K562 (cell line): ENCODE data around the gene MYO1H. TPM values are rescaled to one million over a fixed set of nuclear protein-coding genes. Genes with fewer than 3 reads are reported as not detected.

Source experiments
- ATAC-seq: fragments of 200-7000 bp; cut with Tn5 transposase; 3 replicates; pipeline ENCODE4 v1.9.1; 2020; ENCODE audit warnings: moderate library complexity
- BruUV-seq: library from RNA; stranded (reverse); fragments of 400-500 nt; replicated peaks from 2 replicates; lab custom pipeline; 2021; lab: Mats Ljungman, UMichigan
- CTCF ChIA-PET: fragments of 300-600 bp; formaldehyde crosslinking; extraction: SDS; loops from one replicate; lab custom pipeline; 2021; ENCODE audit warnings: low intra/inter-chr PET ratio; lab: Yijun Ruan, JAX
- POLR2A ChIA-PET: fragments of 300-600, 350-650 bp; sonication (Branson Sonifier 250); formaldehyde crosslinking; extraction: SDS; loops from one replicate; lab custom pipeline; 2021; ENCODE audit warnings: antibody characterized with exemption, inconsistent platforms; lab: Yijun Ruan, JAX
- DNase-seq, 4 experiments: peaks; one replicate each; pipeline versions ENCODE4 v3.0.0 to v3.0.0-alpha.2; 2011 to 2018; ENCODE audit warnings: low spot score in 3 of 4, mixed read lengths in 3 of 4; ENCODE audit errors: extremely low read depth in 1 of 4
- FAIRE-seq: peaks from 2 replicates; lab custom pipeline; 2011; peaks lifted over from hg19 to GRCh38; lab: Jason Lieb, UNC
- H2AFZ ChIP-seq: 2 replicates; pipeline ENCODE4 v1.6.0; 2011; ENCODE audit warnings: low read depth, low read length, control low read depth, inconsistent platforms
- H3K27ac ChIP-seq: fragments of 200-600 bp; 3 replicates; pipeline ENCODE4 v1.8.0; 2011; ENCODE audit warnings: low read depth, mild to moderate bottlenecking, control low read depth, inconsistent platforms, low read length, moderate library complexity, mixed read lengths; ENCODE audit errors: extremely low read depth
- H3K27me3 ChIP-seq, 2 experiments: fragments of 300-600 bp in 1 of 2; 2 replicates in 1 of 2; 3 replicates in 1 of 2; pipeline versions ENCODE4 v1.6.0 to v1.8.0; 2011; ENCODE audit warnings: inconsistent platforms in 2 of 2, low read length in 2 of 2, mild to moderate bottlenecking in 1 of 2, mixed read lengths in 1 of 2, moderate library complexity in 1 of 2; ENCODE audit not compliant: control insufficient read depth in 2 of 2, insufficient read depth in 2 of 2
- H3K36me3 ChIP-seq: fragments of 300-600 bp; 3 replicates; pipeline ENCODE4 v1.8.0; 2011; ENCODE audit warnings: mild to moderate bottlenecking, low read length, inconsistent platforms; ENCODE audit not compliant: control insufficient read depth, insufficient read depth
- H3K4me1 ChIP-seq, 2 experiments: fragments of 200-600 bp in 1 of 2; replicated peaks in 1 of 2; 2 replicates in 1 of 2; 3 replicates in 1 of 2; pipeline versions ENCODE4 v1.5.1 to v1.8.0; 2011; ENCODE audit warnings: inconsistent platforms in 2 of 2, low read length in 2 of 2, mild to moderate bottlenecking in 1 of 2, mixed read lengths in 1 of 2, moderate library complexity in 1 of 2; ENCODE audit not compliant: control insufficient read depth in 2 of 2, insufficient read depth in 2 of 2
- H3K4me2 ChIP-seq: 2 replicates; pipeline ENCODE4 v1.6.1; 2011; ENCODE audit warnings: low read length, control low read depth, inconsistent platforms, mixed read lengths; ENCODE audit not compliant: insufficient read depth
- H3K4me3 ChIP-seq: fragments of 200-600 bp; sonication (generic), shearing (Covaris generic); 2 replicates; pipeline ENCODE4 v1.5.1; 2016; ENCODE audit warnings: control low read depth, inconsistent platforms
- H3K79me2 ChIP-seq: fragments of 200-600 bp; 3 replicates; pipeline ENCODE4 v1.8.0; 2011; ENCODE audit warnings: low read length, inconsistent platforms; ENCODE audit not compliant: control insufficient read depth, insufficient read depth
- H3K9ac ChIP-seq, 2 experiments: 2 replicates each; pipeline versions ENCODE4 v1.6.0 to v1.6.1; 2011; ENCODE audit warnings: low read depth in 2 of 2, low read length in 2 of 2, control low read depth in 1 of 2, inconsistent platforms in 1 of 2, mild to moderate bottlenecking in 1 of 2, mixed read lengths in 1 of 2; ENCODE audit not compliant: insufficient read depth in 1 of 2
- H3K9me1 ChIP-seq: one replicate; pipeline ENCODE4 v1.6.0; 2011; ENCODE audit warnings: inconsistent platforms, mild to moderate bottlenecking, low read length, moderate library complexity; ENCODE audit not compliant: control insufficient read depth, insufficient read depth
- H3K9me3 ChIP-seq: replicated peaks from 2 replicates; pipeline ENCODE4 v1.5.1; 2011; ENCODE audit warnings: low read depth, low read length, inconsistent platforms; ENCODE audit not compliant: control insufficient read depth, insufficient read depth
- H4K20me1 ChIP-seq: replicated peaks from 2 replicates; pipeline ENCODE4 v1.6.1; 2011; ENCODE audit warnings: low read length, inconsistent platforms, mixed read lengths; ENCODE audit not compliant: control insufficient read depth, insufficient read depth
- BACH1 ChIP-seq: fragments of 200-800 bp; sonication (Bioruptor generic); IDR thresholded peaks from 2 replicates; pipeline ENCODE4 v1.6.1; 2016; ENCODE audit warnings: missing genetic modification characterization, missing compliant biosample characterization
- CBFA2T3 ChIP-seq: fragments of 450-650 bp; IDR thresholded peaks from 2 replicates; pipeline ENCODE4 v1.6.1; 2017
- CEBPG ChIP-seq, 3 experiments: fragments of 200-800 bp in 1 of 3; sonication (Bioruptor generic) in 1 of 3; sonication (generic) in 1 of 3; formaldehyde crosslinking in 1 of 3; IDR thresholded peaks in 2 of 3; conservative IDR thresholded peaks in 1 of 3; 2 replicates each; pipeline versions ENCODE4 v1.6.1 to v1.8.0; 2016 to 2022; ENCODE audit warnings: missing compliant biosample characterization in 2 of 3, missing genetic modification characterization in 2 of 3, mild to moderate bottlenecking in 1 of 3, missing genetic modification reagents in 1 of 3
- HMGXB4 ChIP-seq: sonication (generic); formaldehyde crosslinking; IDR thresholded peaks from 2 replicates; pipeline ENCODE4 v1.8.1; 2023; ENCODE audit warnings: mild to moderate bottlenecking, missing genetic modification reagents
- HNRNPLL ChIP-seq: fragments of 200-400 bp; formaldehyde crosslinking; IDR thresholded peaks from 2 replicates; pipeline ENCODE4 v1.6.1; 2017; ENCODE audit warnings: low read length, low read depth, mild to moderate bottlenecking; ENCODE audit not compliant: poor library complexity, severe bottlenecking
- KAT8 ChIP-seq: fragments of 450-650 bp; IDR thresholded peaks from 2 replicates; pipeline ENCODE4 v1.6.1; 2016; ENCODE audit warnings: low read depth, mild to moderate bottlenecking
- NFATC3 ChIP-seq: fragments of 450-650 bp; IDR thresholded peaks from 2 replicates; pipeline ENCODE4 v1.6.1; 2017; ENCODE audit warnings: mild to moderate bottlenecking
- POLR2AphosphoS2 ChIP-seq: IDR thresholded peaks from 2 replicates; pipeline ENCODE4 v1.6.1; 2012; ENCODE audit warnings: low read length, improper control_type of control experiment
- TARDBP ChIP-seq: fragments of 450-650 bp; IDR thresholded peaks from 2 replicates; pipeline ENCODE4 v1.6.1; 2016
- TBL1XR1 ChIP-seq, 2 experiments: IDR thresholded peaks; 2 replicates each; pipeline ENCODE4 v1.6.1; 2012; ENCODE audit warnings: improper control_type of control experiment in 2 of 2, low read length in 2 of 2, mild to moderate bottlenecking in 1 of 2
- ZNF224 ChIP-seq: sonication (generic); formaldehyde crosslinking; IDR thresholded peaks from 2 replicates; pipeline ENCODE4 v1.8.0; 2022; ENCODE audit warnings: mild to moderate bottlenecking, missing genetic modification reagents
- ZNF57 ChIP-seq: fragments of 450-650 bp; formaldehyde crosslinking; IDR thresholded peaks from 2 replicates; pipeline ENCODE4 v1.4.0; 2020; ENCODE audit warnings: mild to moderate bottlenecking, moderate library complexity
- WGBS: fragments of 100-300 bp; shearing (Covaris generic); methylation state at CpG from one replicate; pipeline ENCODE4 v1.1.6; 2016; ENCODE audit warnings: low coverage, mixed read lengths; ENCODE audit not compliant: insufficient coverage; ENCODE audit errors: missing lambda C conversion rate; 5-methylcytosine and 5-hydroxymethylcytosine counted together
- in situ Hi-C: fragments of 300-500 bp; cut with MboI; formaldehyde crosslinking; loops from 4 replicates; pipeline ENCODE4 v1.15.0; 2018; ENCODE audit warnings: inconsistent platforms, mixed read lengths
- intact Hi-C: fragments of 100-400 bp; cut with micrococcal nuclease; formaldehyde crosslinking; loops from 2 replicates; pipeline ENCODE4 v1.14.2; 2022
- polyA plus RNA-seq, 8 experiments: library from polyadenylated mRNA; depleted of rRNA in 4 of 8; stranded (reverse) in 5 of 8; unstranded in 3 of 8; fragments of >200 nt; fragmentation: Nextera tagmentation in 2 of 8; fragmentation: Illumina TruSeq in 1 of 8; extraction: Ambion mirVana in 2 of 8; extraction: Trizol in 1 of 8; gene quantifications; 2 replicates each; pipeline versions ENCODE4 v1.2.1 to v1.2.3, GENCODE V29; 2011 to 2014; ENCODE audit warnings: inconsistent platforms in 1 of 8, missing spikeins in 1 of 8
- total RNA-seq, 7 experiments: library from RNA; depleted of rRNA in 6 of 7; stranded (reverse); fragments of >200 nt in 6 of 7; fragmentation: Illumina TruSeq in 2 of 7; extraction: Trizol in 2 of 7; gene quantifications; 2 replicates each; pipeline versions ENCODE4 v1.2.1 to v1.2.3, GENCODE V29; 2011 to 2021; ENCODE audit warnings: low replicate concordance in 1 of 7
- TF ChIP-seq, protein P1 (sequence below), 3 experiments: fragments of 200-800 bp in 1 of 3; sonication (Bioruptor generic) in 1 of 3; sonication (generic) in 1 of 3; formaldehyde crosslinking in 1 of 3; IDR thresholded peaks; 2 replicates each; pipeline versions ENCODE4 v1.6.1 to v1.8.0; 2016 to 2022; ENCODE audit warnings: mild to moderate bottlenecking in 2 of 3, missing compliant biosample characterization in 2 of 3, missing genetic modification characterization in 2 of 3, missing genetic modification reagents in 1 of 3
- TF ChIP-seq, protein P2 (sequence below): fragments of 200-800 bp; sonication (Bioruptor generic); IDR thresholded peaks from 2 replicates; pipeline ENCODE4 v1.6.1; 2017; ENCODE audit warnings: missing genetic modification characterization, missing compliant biosample characterization
- TF ChIP-seq, protein P3 (sequence below): sonication (generic); formaldehyde crosslinking; IDR thresholded peaks from 2 replicates; pipeline ENCODE4 v1.8.0; 2022; ENCODE audit warnings: mild to moderate bottlenecking, missing genetic modification reagents

The MYO1H gene
- total and polyA plus RNA-seq, 9 of the 15 experiments (the other 6 are each of a cell fraction or from before 2014, with no cell fraction given) = not detected

GRCh38 chr12:109387425-109388166 lies 39.9 kb downstream of the MYO1H start:
- CTCF ChIA-PET = interaction anchor here (0.5 to 4.4 kb wide), 5 partner anchors 12 to 1289 kb away, joined by 3 to 39 read pairs (median 3); no protein-coding TSS in a partner anchor
- 0 out of 2 replicates have a peak overlapping the region, but pooled peaks have one; percentile 3 for H3K4me2 ChIP-seq
- no peaks in the 10 kb centered on the region for H3K9me1 ChIP-seq
- BruUV-seq = no TSS peak
- no peaks in the 10 kb centered on the region for H3K4me1 ChIP-seq
- WGBS = 18% methylated on average over 9 of the region's 9 CpGs
- in situ Hi-C loops = loop anchor here (5.0 to 10.0 kb wide), 2 partner anchors 125 to 273 kb away; partner anchors contain the start of gene ACACB
- FAIRE-seq = peak; percentile 80
- POLR2A ChIA-PET = no interaction called here
- H3K4me3 ChIP-seq = no peak overlapping the region
- peak; percentile 23 to 63 (median 34) for DNase-seq
- H3K36me3 ChIP-seq = no peaks in the 10 kb centered on the region
- ATAC-seq = peak; percentile 77
- H4K20me1 ChIP-seq = no peaks in the 10 kb centered on the region
- no peaks in the 10 kb centered on the region for H3K9me3 ChIP-seq
- no peaks in the 10 kb centered on the region for H3K79me2 ChIP-seq
- H3K9ac ChIP-seq = no peak overlapping the region
- intact Hi-C loops = loop anchor here (5.0 to 10.0 kb wide), 2 partner anchors 253 to 275 kb away; no protein-coding TSS in a partner anchor
- peaks cover 3 to 15% of the 10 kb centered on the region in 2 experiments; a peak in 3 of 5 replicates for H3K27me3 ChIP-seq
- H2AFZ ChIP-seq = peak overlapping the region; percentile 63
- no peak overlapping the region for H3K27ac ChIP-seq
- TF ChIP-seq, protein P1, sequence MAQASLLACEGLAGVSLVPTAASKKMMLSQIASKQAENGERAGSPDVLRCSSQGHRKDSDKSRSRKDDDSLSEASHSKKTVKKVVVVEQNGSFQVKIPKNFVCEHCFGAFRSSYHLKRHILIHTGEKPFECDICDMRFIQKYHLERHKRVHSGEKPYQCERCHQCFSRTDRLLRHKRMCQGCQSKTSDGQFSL (CRISPR knock-in tag; IDR thresholded peaks at IDR 0.05) = peak; percentile 82
- TF ChIP-seq, protein P1 (tag; IDR thresholded peaks at IDR 0.05) = no peak
- TF ChIP-seq, protein P2, sequence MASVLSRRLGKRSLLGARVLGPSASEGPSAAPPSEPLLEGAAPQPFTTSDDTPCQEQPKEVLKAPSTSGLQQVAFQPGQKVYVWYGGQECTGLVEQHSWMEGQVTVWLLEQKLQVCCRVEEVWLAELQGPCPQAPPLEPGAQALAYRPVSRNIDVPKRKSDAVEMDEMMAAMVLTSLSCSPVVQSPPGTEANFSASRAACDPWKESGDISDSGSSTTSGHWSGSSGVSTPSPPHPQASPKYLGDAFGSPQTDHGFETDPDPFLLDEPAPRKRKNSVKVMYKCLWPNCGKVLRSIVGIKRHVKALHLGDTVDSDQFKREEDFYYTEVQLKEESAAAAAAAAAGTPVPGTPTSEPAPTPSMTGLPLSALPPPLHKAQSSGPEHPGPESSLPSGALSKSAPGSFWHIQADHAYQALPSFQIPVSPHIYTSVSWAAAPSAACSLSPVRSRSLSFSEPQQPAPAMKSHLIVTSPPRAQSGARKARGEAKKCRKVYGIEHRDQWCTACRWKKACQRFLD (CRISPR knock-in tag) = no peak
- TF ChIP-seq POLR2AphosphoS2 = no peak
- TF ChIP-seq ZNF57 = no peak
- TF ChIP-seq NFATC3 = no peak
- TF ChIP-seq TBL1XR1 (IDR thresholded peaks at IDR 0.05; ENCODE audit: low read length in 2 of 2) = no peak
- TF ChIP-seq HNRNPLL = no peak
- TF ChIP-seq ZNF224 = no peak
- no peak for TF ChIP-seq CBFA2T3
- no peak for TF ChIP-seq BACH1 (tag)
- TF ChIP-seq CEBPG (CRISPR knock-in tag; IDR thresholded peaks at IDR 0.05) = no peak
- TF ChIP-seq CEBPG (tag; conservative IDR thresholded peaks at IDR 0.05 in 1 of 2, IDR thresholded peaks at IDR 0.05 in 1 of 2) = no peak
- no peak for TF ChIP-seq KAT8
- TF ChIP-seq, protein P3, sequence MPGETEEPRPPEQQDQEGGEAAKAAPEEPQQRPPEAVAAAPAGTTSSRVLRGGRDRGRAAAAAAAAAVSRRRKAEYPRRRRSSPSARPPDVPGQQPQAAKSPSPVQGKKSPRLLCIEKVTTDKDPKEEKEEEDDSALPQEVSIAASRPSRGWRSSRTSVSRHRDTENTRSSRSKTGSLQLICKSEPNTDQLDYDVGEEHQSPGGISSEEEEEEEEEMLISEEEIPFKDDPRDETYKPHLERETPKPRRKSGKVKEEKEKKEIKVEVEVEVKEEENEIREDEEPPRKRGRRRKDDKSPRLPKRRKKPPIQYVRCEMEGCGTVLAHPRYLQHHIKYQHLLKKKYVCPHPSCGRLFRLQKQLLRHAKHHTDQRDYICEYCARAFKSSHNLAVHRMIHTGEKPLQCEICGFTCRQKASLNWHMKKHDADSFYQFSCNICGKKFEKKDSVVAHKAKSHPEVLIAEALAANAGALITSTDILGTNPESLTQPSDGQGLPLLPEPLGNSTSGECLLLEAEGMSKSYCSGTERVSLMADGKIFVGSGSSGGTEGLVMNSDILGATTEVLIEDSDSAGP (CRISPR knock-in tag) = no peak
- TF ChIP-seq TARDBP = no peak
- TF ChIP-seq HMGXB4 (CRISPR knock-in tag) = no peak
